Stomach (tissue), 9 donors: Measurements from ENCODE around the gene ETS1. TPM values are rescaled to one million over a fixed set of nuclear protein-coding genes. Genes with fewer than 3 reads are reported as not detected.

ENCODE experiments used
- DNase-seq, 2 donors: peaks; one replicate each; pipeline versions ENCODE4 v3.0.0 to v3.0.0-alpha.2; 2013 to 2019
- H3K27ac ChIP-seq, 5 donors: fragments of 200-600 bp in 4 of 5; sonication (generic) in 4 of 5; one replicate each; pipeline ENCODE4 v1.5.1; 2013 to 2019; ENCODE audit warnings: mild to moderate bottlenecking in 1 of 5, moderate library complexity in 1 of 5
- H3K27me3 ChIP-seq, 3 donors: fragments of 200-600 bp; sonication (generic); one replicate each; pipeline ENCODE4 v1.5.1; 2017 to 2019; ENCODE audit warnings: mixed run types in 1 of 3
- H3K36me3 ChIP-seq, 4 donors: fragments of 200-600 bp; sonication (generic); 1 replicate in 3 of 4; 2 replicates in 1 of 4; pipeline ENCODE4 v1.5.1; 2016 to 2019
- H3K4me1 ChIP-seq, 4 donors: fragments of 200-600 bp; sonication (generic); one replicate each; pipeline ENCODE4 v1.5.1; 2016 to 2019
- H3K4me3 ChIP-seq, 4 donors: fragments of 200-600 bp; sonication (generic) in 3 of 4; one replicate each; pipeline ENCODE4 v1.5.1; 2016 to 2019; ENCODE audit warnings: mild to moderate bottlenecking in 1 of 4
- H3K9me3 ChIP-seq, 4 donors: fragments of 200-600 bp; sonication (generic); one replicate each; pipeline ENCODE4 v1.5.1; 2016 to 2019
- CTCF ChIP-seq, 7 experiments: fragments of 450-650 bp in 4 of 7; fragments of 200-600 bp in 3 of 7; sonication (generic) in 3 of 7; IDR thresholded peaks; one replicate each; pipeline ENCODE4 v1.5.1; 2016 to 2019; ENCODE audit warnings: antibody characterized with exemption in 7 of 7, control low read depth in 2 of 7, mild to moderate bottlenecking in 1 of 7
- EP300 ChIP-seq: sonication (generic); formaldehyde crosslinking; IDR thresholded peaks from one replicate; pipeline ENCODE4 v1.6.1; 2017; ENCODE audit warnings: antibody characterized with exemption
- POLR2A ChIP-seq, 4 donors: fragments of 450-650 bp; IDR thresholded peaks; one replicate each; pipeline ENCODE4 v1.6.1; 2016; ENCODE audit warnings: antibody characterized with exemption in 4 of 4, control low read depth in 2 of 4, mild to moderate bottlenecking in 1 of 4, moderate library complexity in 1 of 4
- POLR2AphosphoS5 ChIP-seq, 3 donors: sonication (generic); formaldehyde crosslinking; IDR thresholded peaks; one replicate each; pipeline ENCODE4 v1.6.1; 2016; ENCODE audit warnings: antibody characterized with exemption in 3 of 3
- WGBS, 5 donors: extraction: QIAGEN DNeasy Blood & Tissue Kit in 3 of 5; methylation state at CpG; one replicate each; pipeline versions ENCODE4 v1.1.5 to v1.1.7; 2013 to 2018; 5-methylcytosine and 5-hydroxymethylcytosine counted together
- intact Hi-C: fragments of 100-400 bp; cut with DNase I; formaldehyde crosslinking; loops from one replicate; pipeline ENCODE4 v1.15.1; 2023; ENCODE audit warnings: low total_unique reads
- polyA plus RNA-seq, 3 donors: library from polyadenylated mRNA; stranded (reverse); fragments of 200-250 nt; gene quantifications; one replicate each; pipeline ENCODE4 v1.2.3, GENCODE V29; 2013
- total RNA-seq, 5 donors: library from RNA; depleted of rRNA; stranded (reverse); fragments of >200 nt; gene quantifications; one replicate each; pipeline versions ENCODE4 v1.1.0 to v1.2.3, GENCODE V29; 2014 to 2016
- donor health status: healthy with polysubstance abuse.
- donor health status: Bipolar disorder and iron deficiency.
- donor health status: healthy.

ETS1 gene
- total and polyA plus RNA-seq, 8 donors = 7.0 to 72.5 (median 22.5) TPM

- Histone ChIP-seq H3K27ac (peak overlapping the region in 2 of 5 donors; percentile 26 to 31), H3K4me3 (no peak overlapping the region), H3K36me3 (no peaks in the 10 kb centered on the region), H3K4me1 (peaks cover 0 to 3% (median 0%) of the 10 kb centered on the region in 4 donors), H3K9me3 (no peaks in the 10 kb centered on the region), H3K27me3 (no peaks in the 10 kb centered on the region)
- TF ChIP-seq POLR2AphosphoS5 (IDR thresholded peaks at IDR 0.05) (no peak), EP300 (no peak), POLR2A (IDR thresholded peaks at IDR 0.05) (no peak), CTCF (IDR thresholded peaks at IDR 0.05) (no peak)
- intact Hi-C loops = no loop called here
- DNase-seq = no peak
- 42 to 60% (median 50%) methylated on average over 2 of the region's 2 CpGs for WGBS, 5 donors
Measured at GRCh38 chr11:128569291-128569690, 18.1 kb downstream of the ETS1 start.

- Histone ChIP-seq H3K27me3 (no peaks in the 10 kb centered on the region), H3K4me1 (peaks cover 0 to 9% (median 0%) of the 10 kb centered on the region in 4 donors), H3K4me3 (no peak overlapping the region), H3K27ac (peak overlapping the region in 3 of 5 donors; percentile 26 to 41 (median 39)), H3K9me3 (no peaks in the 10 kb centered on the region), H3K36me3 (no peaks in the 10 kb centered on the region)
- peak in 1 of 2 donors; percentile 53 for DNase-seq
- intact Hi-C loops = no loop called here
- TF ChIP-seq EP300 = no peak
- no peak for TF ChIP-seq POLR2A (IDR thresholded peaks at IDR 0.05)
- no peak for TF ChIP-seq POLR2AphosphoS5 (IDR thresholded peaks at IDR 0.05)
- TF ChIP-seq CTCF (IDR thresholded peaks at IDR 0.05) = no peak
- 83 to 92% (median 84%) methylated on average over 8 to 11 of the region's 11 CpGs for WGBS, 5 donors
Measured at GRCh38 chr11:128568166-128568778, 19.1 kb downstream of the ETS1 start.

- peaks cover 0 to 9% (median 0%) of the 10 kb centered on the region in 4 donors for H3K4me1 ChIP-seq
- 87 to 92% (median 91%) methylated on average over 3 of the region's 3 CpGs for WGBS, 5 donors
Measured at GRCh38 chr11:128567130-128567529, 20.2 kb downstream of the ETS1 start.

GRCh38 chr11:128565881-128566280 lies 21.5 kb downstream of the ETS1 start:
- Histone ChIP-seq H3K4me1 (peaks cover 0 to 9% (median 0%) of the 10 kb centered on the region in 4 donors), H3K27ac (no peak overlapping the region)
- intact Hi-C loops = no loop called here

More at GRCh38 chr11:128567130-128567529, 20.2 kb downstream of the ETS1 start:
- DNase-seq = no peak
- H3K9me3 ChIP-seq = no peaks in the 10 kb centered on the region
- no peak overlapping the region for H3K4me3 ChIP-seq
- H3K27me3 ChIP-seq = no peaks in the 10 kb centered on the region
- TF ChIP-seq POLR2AphosphoS5 (IDR thresholded peaks at IDR 0.05) = no peak
- TF ChIP-seq CTCF (IDR thresholded peaks at IDR 0.05) = no peak
- TF ChIP-seq EP300 = no peak
- TF ChIP-seq POLR2A (IDR thresholded peaks at IDR 0.05) = no peak
- no peaks in the 10 kb centered on the region for H3K36me3 ChIP-seq
- H3K27ac ChIP-seq = no peak overlapping the region
- intact Hi-C loops = no loop called here

More at GRCh38 chr11:128565881-128566280, 21.5 kb downstream of the ETS1 start:
- DNase-seq = peak in 1 of 2 donors; percentile 82
- Histone ChIP-seq H3K4me3 (no peak overlapping the region), H3K36me3 (no peaks in the 10 kb centered on the region), H3K9me3 (no peaks in the 10 kb centered on the region), H3K27me3 (no peaks in the 10 kb centered on the region)
- TF ChIP-seq CTCF (IDR thresholded peaks at IDR 0.05) = no peak
- no peak for TF ChIP-seq EP300
- TF ChIP-seq POLR2AphosphoS5 (IDR thresholded peaks at IDR 0.05) = no peak
- 31 to 49% (median 44%) methylated on average over 5 of the region's 5 CpGs for WGBS, 5 donors
